Suprapubic skin (tissue), 3 donors: ENCODE data around the gene FAM120B.

ENCODE experiments used
- CTCF ChIP-seq, 2 donors: fragments of 200-600 bp in 1 of 2; fragments of 450-650 bp in 1 of 2; sonication (generic) in 1 of 2; IDR thresholded peaks; one replicate each; pipeline ENCODE4 v1.5.1; 2016 to 2019; ENCODE audit warnings: antibody characterized with exemption in 2 of 2, mild to moderate bottlenecking in 1 of 2, moderate library complexity in 1 of 2
- POLR2AphosphoS5 ChIP-seq, 3 donors: sonication (generic); formaldehyde crosslinking; IDR thresholded peaks; one replicate each; pipeline ENCODE4 v1.6.1; 2017; ENCODE audit warnings: antibody characterized with exemption in 3 of 3

GRCh38 chr6:170282512-170283158 is 23.9 kb upstream of the FAM120B start:
- TF ChIP-seq CTCF (IDR thresholded peaks at IDR 0.05) (no peak), POLR2AphosphoS5 (IDR thresholded peaks at IDR 0.05) (no peak)
